CD4-positive, alpha-beta T cell (primary cell): ENCODE measurements around the gene OXSR1. TPM values are rescaled to one million over a fixed set of nuclear protein-coding genes. Genes with fewer than 3 reads are reported as not detected.

Experiments used
- ATAC-seq: fragments of 200-7000 bp; cut with Tn5 transposase; one replicate; pipeline ENCODE4 v1.10.0; 2022; ENCODE audit warnings: mild to moderate bottlenecking; ENCODE audit not compliant: poor library complexity
- CTCF ChIA-PET: fragments of 350-600 bp; sonication (Branson Sonifier 250); formaldehyde crosslinking; loops from one replicate; lab custom pipeline; 2021; ENCODE audit warnings: antibody characterized with exemption, inconsistent platforms; lab: Charles Lee
- POLR2A ChIA-PET: fragments of 350-600 bp; sonication (Branson Sonifier 250); formaldehyde crosslinking; loops from one replicate; lab custom pipeline; 2021; ENCODE audit warnings: antibody characterized with exemption, inconsistent platforms; lab: Charles Lee
- DNase-seq, 14 experiments: peaks; one replicate each; pipeline ENCODE4 v3.0.0-alpha.2; 2013 to 2020; ENCODE audit warnings: mixed read lengths in 2 of 14
- H3K27ac ChIP-seq, 2 donors: one replicate each; pipeline versions ENCODE4 v1.5.1 to v1.7.0; 2013; ENCODE audit warnings: low read length in 2 of 2, low read depth in 1 of 2, mild to moderate bottlenecking in 1 of 2
- H3K27me3 ChIP-seq, 2 experiments: 1 replicate in 1 of 2; 2 replicates in 1 of 2; pipeline versions ENCODE4 v1.6.1 to v1.7.0; 2013; ENCODE audit warnings: low read length in 2 of 2, control low read depth in 1 of 2, mild to moderate bottlenecking in 1 of 2, moderate library complexity in 1 of 2; ENCODE audit not compliant: insufficient read depth in 2 of 2, control insufficient read depth in 1 of 2
- H3K36me3 ChIP-seq: one replicate; pipeline ENCODE4 v1.6.1; 2013; ENCODE audit warnings: low read length, control low read depth; ENCODE audit not compliant: insufficient read depth
- H3K4me1 ChIP-seq: one replicate; pipeline ENCODE4 v1.6.1; 2013; ENCODE audit warnings: low read length, control low read depth; ENCODE audit not compliant: insufficient read depth
- H3K4me3 ChIP-seq: one replicate; pipeline ENCODE4 v1.5.1; 2013; ENCODE audit warnings: mild to moderate bottlenecking, low read length, moderate library complexity
- H3K9me3 ChIP-seq, 2 experiments: 1 replicate in 1 of 2; 2 replicates in 1 of 2; pipeline versions ENCODE4 v1.6.1 to v1.7.0; 2013; ENCODE audit warnings: low read length in 2 of 2, mild to moderate bottlenecking in 2 of 2, control low read depth in 1 of 2, moderate library complexity in 1 of 2; ENCODE audit not compliant: control insufficient read depth in 1 of 2, insufficient read depth in 1 of 2
- H3K27ac Mint-ChIP-seq: one replicate; pipeline ENCODE4 v1.8.0; 2020; ENCODE audit warnings: mixed read lengths
- H3K27me3 Mint-ChIP-seq: one replicate; pipeline ENCODE4 v1.8.0; 2021; ENCODE audit warnings: mixed read lengths
- H3K36me3 Mint-ChIP-seq: one replicate; pipeline ENCODE4 v1.8.0; 2021; ENCODE audit warnings: low read depth, mixed read lengths
- H3K4me1 Mint-ChIP-seq: one replicate; pipeline ENCODE4 v1.8.0; 2021; ENCODE audit warnings: low read depth, mixed read lengths
- H3K4me3 Mint-ChIP-seq: one replicate; pipeline ENCODE4 v1.8.0; 2020; ENCODE audit warnings: mild to moderate bottlenecking, mixed read lengths
- H3K9me3 Mint-ChIP-seq: one replicate; pipeline ENCODE4 v1.8.0; 2020; ENCODE audit warnings: mixed read lengths
- intact Hi-C, 2 experiments: fragments of 100-400 bp; cut with DNase I in 1 of 2; cut with micrococcal nuclease in 1 of 2; formaldehyde crosslinking; loops; one replicate each; pipeline versions ENCODE4 v1.15.1 to v1.9.0; 2023 to 2025; cut with DNase I, micrococcal nuclease
- total RNA-seq, 174 experiments: library from RNA in 2 of 174; stranded (reverse) in 2 of 174; gene quantifications; one replicate each; pipeline ENCODE4 v1.2.3 and lab custom pipeline; 2021 to 2026
- TF ChIP-seq, protein P1 (sequence below): fragments of 200-600 bp; IDR thresholded peaks from one replicate; pipeline ENCODE4 v1.8.0; 2022; ENCODE audit warnings: antibody characterized with exemption, mild to moderate bottlenecking

The OXSR1 gene
- total RNA-seq, 2 experiments from 2014 or later = 28.3 to 30.3 TPM

DNA sequence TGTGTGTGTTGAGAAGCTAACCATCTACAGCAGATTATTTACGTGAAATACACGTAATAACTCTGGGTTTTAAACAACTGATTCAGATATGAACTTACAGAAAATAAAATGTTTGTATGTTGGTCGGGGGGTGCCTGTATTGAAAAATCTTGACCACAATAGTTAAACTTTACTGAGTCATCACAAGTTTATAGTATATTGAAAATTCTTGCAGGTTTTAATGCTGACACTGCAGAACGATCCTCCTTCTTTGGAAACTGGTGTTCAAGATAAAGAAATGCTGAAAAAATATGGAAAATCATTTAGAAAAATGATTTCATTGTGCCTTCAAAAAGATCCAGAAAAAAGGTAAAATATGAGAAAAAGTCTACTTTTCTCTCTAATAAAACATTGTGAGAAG, 59.0 kb downstream of the OXSR1 start:
- intact Hi-C loops = no loop called here
- Mint-ChIP-seq H3K9me3 (no peaks in the 10 kb centered on the region), H3K4me1 (no peaks in the 10 kb centered on the region), H3K4me3 (no peak overlapping the region), H3K27me3 (no peaks in the 10 kb centered on the region), H3K27ac (no peak overlapping the region), H3K36me3 (peaks cover 82% of the 10 kb centered on the region)
- POLR2A ChIA-PET = interaction anchor here (1.5 kb wide), 1 partner anchor 9 kb away, joined by 3 read pairs; no protein-coding TSS in a partner anchor
- H3K4me3 ChIP-seq = no peak overlapping the region
- peaks cover 55% of the 10 kb centered on the region for H3K36me3 ChIP-seq
- TF ChIP-seq, protein P1, sequence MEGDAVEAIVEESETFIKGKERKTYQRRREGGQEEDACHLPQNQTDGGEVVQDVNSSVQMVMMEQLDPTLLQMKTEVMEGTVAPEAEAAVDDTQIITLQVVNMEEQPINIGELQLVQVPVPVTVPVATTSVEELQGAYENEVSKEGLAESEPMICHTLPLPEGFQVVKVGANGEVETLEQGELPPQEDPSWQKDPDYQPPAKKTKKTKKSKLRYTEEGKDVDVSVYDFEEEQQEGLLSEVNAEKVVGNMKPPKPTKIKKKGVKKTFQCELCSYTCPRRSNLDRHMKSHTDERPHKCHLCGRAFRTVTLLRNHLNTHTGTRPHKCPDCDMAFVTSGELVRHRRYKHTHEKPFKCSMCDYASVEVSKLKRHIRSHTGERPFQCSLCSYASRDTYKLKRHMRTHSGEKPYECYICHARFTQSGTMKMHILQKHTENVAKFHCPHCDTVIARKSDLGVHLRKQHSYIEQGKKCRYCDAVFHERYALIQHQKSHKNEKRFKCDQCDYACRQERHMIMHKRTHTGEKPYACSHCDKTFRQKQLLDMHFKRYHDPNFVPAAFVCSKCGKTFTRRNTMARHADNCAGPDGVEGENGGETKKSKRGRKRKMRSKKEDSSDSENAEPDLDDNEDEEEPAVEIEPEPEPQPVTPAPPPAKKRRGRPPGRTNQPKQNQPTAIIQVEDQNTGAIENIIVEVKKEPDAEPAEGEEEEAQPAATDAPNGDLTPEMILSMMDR = no peak
- CTCF ChIA-PET = no interaction called here
- no peaks in the 10 kb centered on the region for H3K27me3 ChIP-seq
- no peak for DNase-seq
- no peaks in the 10 kb centered on the region for H3K9me3 ChIP-seq
- H3K4me1 ChIP-seq = no peaks in the 10 kb centered on the region
- no peak for ATAC-seq
- no peak overlapping the region for H3K27ac ChIP-seq

DNA sequence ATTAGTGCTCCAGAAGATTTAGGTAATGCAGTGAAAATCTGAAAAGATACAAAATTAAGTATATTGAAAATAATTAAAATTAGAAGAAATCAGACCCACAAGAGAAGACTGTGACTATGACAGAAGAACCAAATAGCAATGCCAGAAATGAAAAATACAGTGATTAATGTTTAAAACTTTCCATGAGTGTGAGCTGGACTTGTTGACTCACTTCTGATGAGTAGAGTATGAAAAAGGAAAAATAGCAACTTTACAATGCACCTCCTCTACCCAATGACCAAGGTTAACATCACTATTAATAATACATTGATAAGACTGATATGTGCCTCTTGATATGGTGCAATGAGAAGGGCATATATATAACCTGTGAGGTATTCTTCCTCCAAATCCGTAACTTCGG, 60.9 kb downstream of the OXSR1 start:
- ATAC-seq = no peak

DNA sequence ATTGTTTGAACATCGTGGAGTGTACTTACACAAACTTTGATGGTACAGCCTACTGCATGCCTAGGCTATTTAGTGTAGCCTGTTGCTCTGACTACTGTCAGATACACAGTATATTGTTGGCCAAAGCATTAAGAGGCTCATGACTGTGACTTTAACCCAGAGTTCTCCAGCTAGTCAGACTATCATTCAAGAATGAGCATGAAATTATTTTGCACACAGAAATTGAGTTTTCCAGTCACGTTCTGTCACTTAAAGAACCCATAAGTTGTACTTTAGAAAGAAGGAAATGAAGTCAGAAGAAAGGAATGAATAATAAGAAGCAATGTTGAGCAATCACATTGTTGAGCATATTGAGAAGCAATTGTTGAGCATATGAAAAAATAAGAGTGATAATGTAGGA, 62.7 kb downstream of the OXSR1 start:
- Mint-ChIP-seq H3K4me3 (no peak overlapping the region), H3K9me3 (no peaks in the 10 kb centered on the region), H3K36me3 (peaks cover 90% of the 10 kb centered on the region), H3K27me3 (no peaks in the 10 kb centered on the region), H3K27ac (no peak overlapping the region), H3K4me1 (no peaks in the 10 kb centered on the region)
- no peaks in the 10 kb centered on the region for H3K9me3 ChIP-seq
- H3K4me3 ChIP-seq = no peak overlapping the region
- intact Hi-C loops = loop anchor here in 1 of 2 experiments (5.0 kb wide), 1 partner anchor 96 kb away; no protein-coding TSS in a partner anchor
- peaks cover 59% of the 10 kb centered on the region for H3K36me3 ChIP-seq
- DNase-seq (no peak), ATAC-seq (no peak)
- TF ChIP-seq, protein P1 = no peak
- ChIA-PET CTCF (no interaction called here), POLR2A (no interaction called here)
- no peaks in the 10 kb centered on the region for H3K4me1 ChIP-seq
- H3K27ac ChIP-seq = no peak overlapping the region
- no peaks in the 10 kb centered on the region for H3K27me3 ChIP-seq

More for the DNA sequence above, 60.9 kb downstream of the OXSR1 start:
- Histone ChIP-seq H3K9me3 (no peaks in the 10 kb centered on the region), H3K27ac (no peak overlapping the region), H3K4me1 (no peaks in the 10 kb centered on the region), H3K4me3 (no peak overlapping the region), H3K36me3 (peaks cover 68% of the 10 kb centered on the region), H3K27me3 (no peaks in the 10 kb centered on the region)
- intact Hi-C loops = loop anchor here in 1 of 2 experiments (5.0 kb wide), 1 partner anchor 94 kb away; no protein-coding TSS in a partner anchor
- no peak overlapping the region for H3K4me3 Mint-ChIP-seq
- no peaks in the 10 kb centered on the region for H3K4me1 Mint-ChIP-seq
- no peak for DNase-seq
- TF ChIP-seq, protein P1 = no peak
- ChIA-PET CTCF (interaction anchor here (1.2 to 2.0 kb wide), 2 partner anchors 10 to 12 kb away, joined by 4 to 7 read pairs; no protein-coding TSS in a partner anchor), POLR2A (no interaction called here)
- no peak overlapping the region for H3K27ac Mint-ChIP-seq
- H3K27me3 Mint-ChIP-seq = no peaks in the 10 kb centered on the region
- peaks cover 87% of the 10 kb centered on the region for H3K36me3 Mint-ChIP-seq
- no peaks in the 10 kb centered on the region for H3K9me3 Mint-ChIP-seq
